H9 (cell line): Measurements from ENCODE around the gene ITM2B. TPM values are rescaled to one million over a fixed set of nuclear protein-coding genes. Genes with fewer than 3 reads are reported as not detected.

Experiments used
- DNase-seq: peaks from one replicate; pipeline ENCODE4 v3.0.0-alpha.2; 2017
- H2AFZ ChIP-seq: one replicate; pipeline ENCODE4 v1.6.1; 2013; ENCODE audit warnings: mild to moderate bottlenecking, low read length, control low read depth, moderate library complexity
- H2AK5ac ChIP-seq: 2 replicates; pipeline ENCODE4 v1.6.1; 2013; ENCODE audit warnings: low read length, control low read depth, mixed read lengths; ENCODE audit not compliant: insufficient read length
- H2BK120ac ChIP-seq: one replicate; pipeline ENCODE4 v1.6.1; 2013; ENCODE audit warnings: low read depth, mild to moderate bottlenecking, low read length, control low read depth, inconsistent platforms; ENCODE audit not compliant: poor library complexity, severe bottlenecking
- H2BK12ac ChIP-seq: 2 replicates; pipeline ENCODE4 v1.6.1; 2013; ENCODE audit warnings: low read length, control low read depth, mixed read lengths, low read depth; ENCODE audit not compliant: insufficient read length
- H2BK15ac ChIP-seq: 2 replicates; pipeline ENCODE4 v1.6.1; 2013; ENCODE audit warnings: low read depth, low read length, control low read depth
- H2BK20ac ChIP-seq: one replicate; pipeline ENCODE4 v1.6.1; 2013; ENCODE audit warnings: low read depth, mild to moderate bottlenecking, low read length, control low read depth, inconsistent platforms; ENCODE audit not compliant: poor library complexity, severe bottlenecking
- H2BK5ac ChIP-seq: 2 replicates; pipeline ENCODE4 v1.6.1; 2013; ENCODE audit warnings: low read length, control low read depth, mixed read lengths; ENCODE audit not compliant: insufficient read length
- H3K14ac ChIP-seq: 2 replicates; pipeline ENCODE4 v1.6.1; 2013; ENCODE audit warnings: low read length, control low read depth; ENCODE audit not compliant: insufficient read depth
- H3K18ac ChIP-seq: 2 replicates; pipeline ENCODE4 v1.6.1; 2013; ENCODE audit warnings: low read depth, mild to moderate bottlenecking, mixed read lengths, low read length, control low read depth; ENCODE audit not compliant: insufficient read length
- H3K23ac ChIP-seq: 2 replicates; pipeline ENCODE4 v1.6.1; 2013; ENCODE audit warnings: low read length, control low read depth, mixed read lengths, low read depth; ENCODE audit not compliant: insufficient read length
- H3K23me2 ChIP-seq: 2 replicates; pipeline ENCODE4 v1.6.1; 2013; ENCODE audit warnings: low read depth, mild to moderate bottlenecking, mixed read lengths, low read length, control low read depth; ENCODE audit not compliant: insufficient read length, poor library complexity, severe bottlenecking
- H3K27ac ChIP-seq: 2 replicates; pipeline ENCODE4 v1.5.1; 2013; ENCODE audit warnings: low read length, control low read depth, mixed read lengths, low read depth; ENCODE audit not compliant: insufficient read length
- H3K27me3 ChIP-seq: 2 replicates; pipeline ENCODE4 v1.6.1; 2013; ENCODE audit warnings: low read length, control low read depth, inconsistent platforms; ENCODE audit not compliant: insufficient read depth
- H3K4ac ChIP-seq: 2 replicates; pipeline ENCODE4 v1.6.1; 2013; ENCODE audit warnings: low read depth, mild to moderate bottlenecking, control low read depth, inconsistent platforms, low read length, moderate library complexity
- H3K4me1 ChIP-seq: 2 replicates; pipeline ENCODE4 v1.6.1; 2013; ENCODE audit warnings: low read length, control low read depth, inconsistent platforms; ENCODE audit not compliant: insufficient read depth
- H3K4me2 ChIP-seq: 2 replicates; pipeline ENCODE4 v1.6.1; 2013; ENCODE audit warnings: low read length, control low read depth, mixed read lengths; ENCODE audit not compliant: insufficient read length, insufficient read depth
- H3K56ac ChIP-seq: 2 replicates; pipeline ENCODE4 v1.6.1; 2013; ENCODE audit warnings: low read depth, mild to moderate bottlenecking, mixed read lengths, low read length, control low read depth; ENCODE audit not compliant: insufficient read length
- H3K79me1 ChIP-seq: 2 replicates; pipeline ENCODE4 v1.6.1; 2013; ENCODE audit warnings: low read depth, mild to moderate bottlenecking, moderate library complexity, low read length, control low read depth, inconsistent platforms; ENCODE audit not compliant: insufficient read depth, poor library complexity, severe bottlenecking
- H3K79me2 ChIP-seq: 2 replicates; pipeline ENCODE4 v1.6.1; 2013; ENCODE audit warnings: low read length, control low read depth, inconsistent platforms; ENCODE audit not compliant: insufficient read depth
- H3K9ac ChIP-seq: 2 replicates; pipeline ENCODE4 v1.6.1; 2013; ENCODE audit warnings: low read length, control low read depth, mixed read lengths; ENCODE audit not compliant: insufficient read length; ENCODE audit errors: extremely low read depth
- H3K9me3 ChIP-seq: one replicate; pipeline ENCODE4 v1.6.1; 2013; ENCODE audit warnings: low read depth, low read length, inconsistent platforms; ENCODE audit not compliant: control insufficient read depth
- H3T11ph ChIP-seq: one replicate; pipeline ENCODE4 v1.6.1; 2013; ENCODE audit warnings: mild to moderate bottlenecking, low read length, control low read depth, inconsistent platforms
- H4K20me1 ChIP-seq: one replicate; pipeline ENCODE4 v1.6.1; 2013; ENCODE audit not compliant: control insufficient read depth, insufficient read length, insufficient read depth
- H4K5ac ChIP-seq: 2 replicates; pipeline ENCODE4 v1.6.1; 2013; ENCODE audit warnings: low read depth, mild to moderate bottlenecking, mixed read lengths, low read length, control low read depth; ENCODE audit not compliant: insufficient read length
- H4K8ac ChIP-seq: replicated peaks from 2 replicates; pipeline ENCODE4 v1.6.1; 2013; ENCODE audit warnings: low read length, control low read depth, mixed read lengths, low read depth; ENCODE audit not compliant: insufficient read length
- H4K91ac ChIP-seq: 2 replicates; pipeline ENCODE4 v1.6.1; 2013; ENCODE audit warnings: low read depth, mild to moderate bottlenecking, moderate library complexity, mixed read lengths, low read length, control low read depth; ENCODE audit not compliant: insufficient read length
- H3K27ac Mint-ChIP-seq, 3 experiments: 2 replicates in 2 of 3; 3 replicates in 1 of 3; pipeline ENCODE4 v1.8.0; 2020 to 2021; ENCODE audit warnings: mixed read lengths in 3 of 3, mild to moderate bottlenecking in 1 of 3, moderate library complexity in 1 of 3
- H3K27me3 Mint-ChIP-seq: 2 replicates; pipeline ENCODE4 v1.8.0; 2021; ENCODE audit warnings: low read depth, mild to moderate bottlenecking, moderate library complexity, mixed read lengths
- H3K36me3 Mint-ChIP-seq, 3 experiments: 2 replicates in 2 of 3; 3 replicates in 1 of 3; pipeline ENCODE4 v1.8.0; 2020 to 2021; ENCODE audit warnings: low read depth in 3 of 3, mixed read lengths in 3 of 3; ENCODE audit not compliant: insufficient read depth in 1 of 3
- H3K4me1 Mint-ChIP-seq, 2 experiments: 2 replicates each; pipeline ENCODE4 v1.8.0; 2020; ENCODE audit warnings: mixed read lengths in 2 of 2
- H3K4me3 Mint-ChIP-seq, 2 experiments: 2 replicates in 1 of 2; 3 replicates in 1 of 2; pipeline ENCODE4 v1.8.0; 2020 to 2021; ENCODE audit warnings: mild to moderate bottlenecking in 2 of 2, mixed read lengths in 2 of 2, moderate library complexity in 1 of 2
- H3K9me3 Mint-ChIP-seq, 2 experiments: 2 replicates in 1 of 2; 3 replicates in 1 of 2; pipeline ENCODE4 v1.8.0; 2020; ENCODE audit warnings: mild to moderate bottlenecking in 2 of 2, mixed read lengths in 2 of 2, moderate library complexity in 1 of 2
- WGBS: extraction: QIAGEN DNeasy Blood & Tissue Kit; methylation state at CpG from one replicate; pipeline ENCODE4 v1.1.7; 2013; ENCODE audit warnings: missing lambda C conversion rate, low lambda C conversion rate, mixed read lengths; ENCODE audit not compliant: insufficient read length; ENCODE audit errors: extremely low coverage; 5-methylcytosine and 5-hydroxymethylcytosine counted together
- total RNA-seq: library from RNA; stranded (reverse); gene quantifications from 2 replicates; pipeline ENCODE4 v1.2.1, GENCODE V29; 2021
- TF ChIP-seq, protein P1 (sequence below): fragments of 200-600 bp; sonication (generic); conservative IDR thresholded peaks from 3 replicates; pipeline ENCODE4 v1.8.0; 2021; ENCODE audit warnings: antibody characterized with exemption, mild to moderate bottlenecking

The ITM2B gene
- total RNA-seq, 1 experiment from 2014 or later: 175 TPM

DNA sequence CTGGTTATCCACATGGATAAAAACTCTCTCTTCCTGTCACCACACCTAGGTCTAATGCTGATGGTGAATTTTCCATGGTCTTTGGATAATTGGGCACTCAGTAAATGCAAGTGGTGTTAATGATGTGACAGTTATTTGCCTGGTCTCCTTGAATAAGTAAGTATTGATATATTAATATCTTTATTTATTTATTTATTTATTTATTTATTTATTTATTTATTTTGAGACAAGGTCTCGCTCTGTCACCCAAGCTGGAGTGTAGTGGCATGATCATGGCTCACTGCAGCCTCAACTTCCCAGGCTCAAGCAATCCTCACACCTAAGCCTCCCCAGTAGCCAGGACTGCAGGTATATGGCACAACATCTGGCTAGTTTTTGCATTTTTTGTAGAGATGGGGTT, 46.3 kb upstream of the ITM2B start:
- Histone ChIP-seq H2BK15ac (no peak overlapping the region), H3K4me1 (no peaks in the 10 kb centered on the region; the same call in 1 of the 2 replicates), H2BK120ac (no peak overlapping the region), H2AK5ac (no peak overlapping the region), H3K79me2 (no peaks in the 10 kb centered on the region), H3K14ac (no peak overlapping the region), H3K56ac (no peak overlapping the region), H4K91ac (no peak overlapping the region), H3K4ac (no peak overlapping the region), H2BK5ac (no peak overlapping the region), H3K79me1 (no peaks in the 10 kb centered on the region), H2BK12ac (no peak overlapping the region), H4K8ac (no peak overlapping the region), H4K20me1 (no peaks in the 10 kb centered on the region), H2BK20ac (no peak overlapping the region), H3T11ph (no peak overlapping the region), H3K4me2 (no peak overlapping the region), H2AFZ (no peak overlapping the region), H3K23me2 (no peaks in the 10 kb centered on the region), H3K9me3 (no peaks in the 10 kb centered on the region), H4K5ac (no peak overlapping the region), H3K9ac (no peak overlapping the region), H3K27ac (no peak overlapping the region), H3K23ac (no peak overlapping the region), H3K27me3 (no peaks in the 10 kb centered on the region), H3K18ac (no peak overlapping the region)
- no peak overlapping the region for H3K4me3 Mint-ChIP-seq
- no peaks in the 10 kb centered on the region for H3K36me3 Mint-ChIP-seq
- no peak for DNase-seq
- WGBS: no CpG with 5 or more reads among the region's 1 CpG
- H3K27ac Mint-ChIP-seq: no peak overlapping the region
- H3K27me3 Mint-ChIP-seq: no peaks in the 10 kb centered on the region
- no peaks in the 10 kb centered on the region for H3K9me3 Mint-ChIP-seq
- peaks cover 8 to 18% of the 10 kb centered on the region in 2 experiments for H3K4me1 Mint-ChIP-seq
- TF ChIP-seq, protein P1, sequence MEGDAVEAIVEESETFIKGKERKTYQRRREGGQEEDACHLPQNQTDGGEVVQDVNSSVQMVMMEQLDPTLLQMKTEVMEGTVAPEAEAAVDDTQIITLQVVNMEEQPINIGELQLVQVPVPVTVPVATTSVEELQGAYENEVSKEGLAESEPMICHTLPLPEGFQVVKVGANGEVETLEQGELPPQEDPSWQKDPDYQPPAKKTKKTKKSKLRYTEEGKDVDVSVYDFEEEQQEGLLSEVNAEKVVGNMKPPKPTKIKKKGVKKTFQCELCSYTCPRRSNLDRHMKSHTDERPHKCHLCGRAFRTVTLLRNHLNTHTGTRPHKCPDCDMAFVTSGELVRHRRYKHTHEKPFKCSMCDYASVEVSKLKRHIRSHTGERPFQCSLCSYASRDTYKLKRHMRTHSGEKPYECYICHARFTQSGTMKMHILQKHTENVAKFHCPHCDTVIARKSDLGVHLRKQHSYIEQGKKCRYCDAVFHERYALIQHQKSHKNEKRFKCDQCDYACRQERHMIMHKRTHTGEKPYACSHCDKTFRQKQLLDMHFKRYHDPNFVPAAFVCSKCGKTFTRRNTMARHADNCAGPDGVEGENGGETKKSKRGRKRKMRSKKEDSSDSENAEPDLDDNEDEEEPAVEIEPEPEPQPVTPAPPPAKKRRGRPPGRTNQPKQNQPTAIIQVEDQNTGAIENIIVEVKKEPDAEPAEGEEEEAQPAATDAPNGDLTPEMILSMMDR: no peak
